Left ventricle myocardium inferior (tissue), 1 donor: ENCODE data around the gene CEBPB. TPM values are rescaled to one million over a fixed set of nuclear protein-coding genes. Genes with fewer than 3 reads are reported as not detected.
"Not testable (repeated sequence)": the region's sequence is repeated elsewhere in the genome, so short reads cannot be mapped to it uniquely, and the experiment has no call there.

Experiments used
- DNase-seq: peaks from one replicate; pipeline ENCODE4 v3.0.0-alpha.2; 2020
- H3K27ac ChIP-seq: fragments of 200-600 bp; replicated peaks from 2 replicates; pipeline ENCODE4 v1.8.0; 2021
- H3K27me3 ChIP-seq: fragments of 200-600 bp; 2 replicates; pipeline ENCODE4 v1.8.0; 2021; ENCODE audit warnings: low read depth
- H3K36me3 ChIP-seq: fragments of 200-600 bp; 2 replicates; pipeline ENCODE4 v1.8.0; 2021
- H3K4me1 ChIP-seq: fragments of 200-600 bp; 2 replicates; pipeline ENCODE4 v1.8.0; 2021
- H3K4me3 ChIP-seq: fragments of 200-600 bp; 2 replicates; pipeline ENCODE4 v1.8.0; 2021; ENCODE audit warnings: mild to moderate bottlenecking, moderate library complexity
- H3K9me3 ChIP-seq: fragments of 200-600 bp; replicated peaks from 2 replicates; pipeline ENCODE4 v1.8.0; 2021
- intact Hi-C: fragments of 100-400 bp; cut with micrococcal nuclease; formaldehyde crosslinking; loops from one replicate; pipeline ENCODE4 v1.11.0; 2022
- total RNA-seq: library from RNA; stranded (reverse); fragmentation: NEBNext Ultra II Directional; extraction: Animal tissue kit (Norgen Biotek cat#: 25700); gene quantifications from one replicate; pipeline ENCODE4 v1.2.1, GENCODE V29; 2021
- TF ChIP-seq, protein P1 (sequence below): fragments of 200-600 bp; IDR thresholded peaks from 2 replicates; pipeline ENCODE4 v1.8.0; 2021; ENCODE audit warnings: antibody characterized with exemption, mild to moderate bottlenecking, borderline replicate concordance
- donor health status: DM: no; HTN: yes; CAD: no; lungs with severe emphysema.

CEBPB gene
- total RNA-seq, 1 donor from 2014 or later = 54.0 TPM

DNA sequence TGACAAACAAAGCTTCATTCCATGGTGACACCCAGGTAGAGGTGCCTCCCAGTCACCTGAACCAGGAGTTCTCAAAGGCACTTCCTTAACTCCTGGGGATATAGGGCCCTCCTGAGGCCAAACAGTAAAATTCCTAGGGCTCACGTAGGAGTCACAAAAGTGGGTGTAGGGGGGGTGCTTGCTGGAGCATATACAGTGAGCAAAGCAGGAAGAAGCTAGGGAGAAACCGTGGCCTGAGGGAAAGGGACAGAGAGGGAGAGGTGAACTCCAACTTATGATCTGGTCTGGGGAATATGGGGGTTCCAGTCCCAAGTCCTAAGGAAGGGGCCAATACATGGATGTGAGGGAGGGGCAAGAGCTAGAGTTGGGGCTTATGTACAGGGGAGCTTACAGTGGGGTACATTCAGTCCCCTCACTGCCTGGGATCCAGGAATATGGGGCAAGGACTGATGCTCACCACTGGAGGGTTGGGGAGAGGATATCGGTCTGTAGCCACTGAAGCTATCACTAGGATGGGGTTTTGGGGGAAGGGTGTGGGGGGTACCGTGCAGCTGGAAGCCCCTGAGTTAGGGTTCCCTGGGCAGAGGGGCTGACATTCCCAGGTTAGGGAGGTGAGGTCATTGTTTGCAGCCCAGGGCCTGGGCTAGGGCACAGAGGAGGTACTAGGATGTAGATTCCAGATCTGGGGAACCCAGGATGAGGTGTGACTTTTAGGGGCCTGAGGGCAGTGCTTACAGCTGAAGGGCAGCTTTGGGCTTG is 38.1 kb upstream of the CEBPB start:
- no peak for DNase-seq
- peaks cover 66% of the 10 kb centered on the region for H3K4me1 ChIP-seq
- intact Hi-C loops = no loop called here

DNA sequence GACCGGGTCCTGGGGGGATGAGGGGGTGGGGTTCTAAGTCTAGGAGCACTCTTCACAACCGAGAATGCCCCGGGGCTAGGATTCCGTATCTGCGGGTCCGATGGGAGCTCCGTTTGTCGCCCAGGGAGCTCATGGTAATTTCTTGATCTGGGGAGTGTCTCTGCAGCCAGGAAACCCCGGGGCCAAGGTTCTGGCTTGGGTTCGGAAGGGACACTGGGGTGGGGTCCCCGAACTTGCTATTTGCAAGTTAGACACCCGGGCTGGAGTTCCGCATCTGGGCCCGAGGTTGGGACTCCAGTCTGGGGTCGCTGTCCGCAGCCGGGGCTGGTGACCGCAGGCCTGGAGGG is 37.5 kb upstream of the CEBPB start:
- TF ChIP-seq, protein P1, sequence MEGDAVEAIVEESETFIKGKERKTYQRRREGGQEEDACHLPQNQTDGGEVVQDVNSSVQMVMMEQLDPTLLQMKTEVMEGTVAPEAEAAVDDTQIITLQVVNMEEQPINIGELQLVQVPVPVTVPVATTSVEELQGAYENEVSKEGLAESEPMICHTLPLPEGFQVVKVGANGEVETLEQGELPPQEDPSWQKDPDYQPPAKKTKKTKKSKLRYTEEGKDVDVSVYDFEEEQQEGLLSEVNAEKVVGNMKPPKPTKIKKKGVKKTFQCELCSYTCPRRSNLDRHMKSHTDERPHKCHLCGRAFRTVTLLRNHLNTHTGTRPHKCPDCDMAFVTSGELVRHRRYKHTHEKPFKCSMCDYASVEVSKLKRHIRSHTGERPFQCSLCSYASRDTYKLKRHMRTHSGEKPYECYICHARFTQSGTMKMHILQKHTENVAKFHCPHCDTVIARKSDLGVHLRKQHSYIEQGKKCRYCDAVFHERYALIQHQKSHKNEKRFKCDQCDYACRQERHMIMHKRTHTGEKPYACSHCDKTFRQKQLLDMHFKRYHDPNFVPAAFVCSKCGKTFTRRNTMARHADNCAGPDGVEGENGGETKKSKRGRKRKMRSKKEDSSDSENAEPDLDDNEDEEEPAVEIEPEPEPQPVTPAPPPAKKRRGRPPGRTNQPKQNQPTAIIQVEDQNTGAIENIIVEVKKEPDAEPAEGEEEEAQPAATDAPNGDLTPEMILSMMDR = no peak
- no peaks in the 10 kb centered on the region for H3K27me3 ChIP-seq
- peak overlapping the region; percentile 99 for H3K4me3 ChIP-seq
- no peaks in the 10 kb centered on the region for H3K9me3 ChIP-seq
- intact Hi-C loops = no loop called here
- H3K36me3 ChIP-seq = peaks cover 5% of the 10 kb centered on the region
- peaks cover 61% of the 10 kb centered on the region for H3K4me1 ChIP-seq
- H3K27ac ChIP-seq = peak overlapping the region; percentile 95
- no peak for DNase-seq

More for the DNA sequence above, 38.1 kb upstream of the CEBPB start:
- Histone ChIP-seq H3K36me3 (peaks cover 5% of the 10 kb centered on the region), H3K4me3 (peak overlapping the region; percentile 99), H3K27me3 (no peaks in the 10 kb centered on the region), H3K9me3 (no peaks in the 10 kb centered on the region), H3K27ac (peak overlapping the region; percentile 95)
- TF ChIP-seq, protein P1 = no peak

DNA sequence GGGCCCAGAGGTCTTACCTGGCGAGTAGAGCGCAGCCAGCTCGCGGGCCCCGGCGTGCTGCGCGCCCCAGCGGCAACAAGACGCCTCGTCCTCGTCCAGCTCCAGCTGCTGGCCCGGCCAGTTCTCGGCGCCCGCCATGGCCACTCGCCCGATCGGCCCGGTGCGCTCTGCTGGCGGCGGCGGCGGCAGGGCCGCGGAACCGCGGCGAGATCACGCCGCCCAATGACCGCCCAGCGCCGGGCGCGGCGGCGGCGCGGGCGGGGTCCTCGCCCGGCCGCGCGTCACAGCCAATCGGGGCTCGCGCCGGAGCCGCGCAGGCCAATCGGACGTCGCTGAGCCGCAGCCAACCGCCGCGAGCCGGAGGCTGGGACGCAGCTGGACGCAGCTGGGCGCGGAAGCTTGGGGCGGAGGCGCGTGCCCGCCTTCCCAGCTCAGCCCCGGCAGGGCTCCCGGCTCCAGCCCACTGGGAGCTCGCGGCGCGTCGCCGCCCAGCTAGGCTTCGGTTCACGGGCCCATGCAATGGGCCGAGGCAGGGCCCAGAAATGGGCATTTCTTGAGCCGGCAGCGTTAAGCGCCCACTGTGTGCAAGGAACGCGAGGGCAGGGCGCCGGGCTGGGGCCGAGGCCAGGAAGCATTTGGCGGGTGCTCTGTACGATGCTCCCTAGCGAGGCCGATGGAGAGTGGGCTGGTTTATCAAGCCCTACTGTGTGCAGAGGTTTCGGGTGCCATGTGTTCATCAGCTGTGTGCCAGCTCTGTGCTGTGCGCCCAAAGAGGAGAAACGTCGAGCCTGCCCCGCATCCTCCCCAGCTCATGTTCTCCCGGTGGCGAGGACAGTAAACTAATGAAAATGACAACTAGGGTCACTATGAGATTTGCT is 36.9 kb upstream of the CEBPB start, which contains the start of gene PEDS1:
Gene PEDS1 (minus strand): TSS at position 224 of the 878 bp plus-strand sequence. CDS start 86 bp downstream, at position 138.
- peak within 1 kb of the TSS; percentile 95 for H3K27ac ChIP-seq
- peaks cover 5% of the 10 kb centered on the region for H3K36me3 ChIP-seq
- H3K4me1 ChIP-seq = peaks cover 54% of the 10 kb centered on the region
- H3K27me3 ChIP-seq = no peaks in the 10 kb centered on the region
- H3K4me3 ChIP-seq = peak within 1 kb of the TSS; percentile 99
- H3K9me3 ChIP-seq = no peaks in the 10 kb centered on the region
- DNase-seq = peak; percentile 94
- intact Hi-C loops = no loop called here
- TF ChIP-seq, protein P1 = no peak

DNA sequence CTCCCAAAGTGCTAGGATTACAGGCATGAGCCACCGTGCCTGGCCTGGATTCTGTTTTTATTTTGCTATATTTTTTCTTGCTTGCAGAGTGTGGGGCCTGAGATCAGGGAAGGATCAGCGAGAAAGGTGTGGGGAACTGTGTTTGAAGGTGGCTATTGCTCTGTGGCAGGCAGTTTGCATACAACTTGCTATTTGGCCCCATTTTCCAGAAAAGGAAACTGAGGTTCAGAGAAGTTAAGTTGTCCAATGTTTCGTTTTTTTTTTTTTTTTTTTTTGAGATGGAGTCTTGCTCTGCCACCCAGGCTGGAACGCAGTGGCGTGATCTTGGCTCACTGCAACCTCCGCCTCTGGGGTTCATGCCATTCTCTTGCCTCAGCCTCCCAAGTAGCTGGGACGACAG is 29.1 kb upstream of the CEBPB start:
- H3K27ac ChIP-seq, H3K4me3 ChIP-seq, H3K36me3 ChIP-seq, H3K9me3 ChIP-seq, intact Hi-C loops, DNase-seq, H3K27me3 ChIP-seq: not testable (repeated sequence)
- peaks cover 24% of the 10 kb centered on the region for H3K4me1 ChIP-seq

DNA sequence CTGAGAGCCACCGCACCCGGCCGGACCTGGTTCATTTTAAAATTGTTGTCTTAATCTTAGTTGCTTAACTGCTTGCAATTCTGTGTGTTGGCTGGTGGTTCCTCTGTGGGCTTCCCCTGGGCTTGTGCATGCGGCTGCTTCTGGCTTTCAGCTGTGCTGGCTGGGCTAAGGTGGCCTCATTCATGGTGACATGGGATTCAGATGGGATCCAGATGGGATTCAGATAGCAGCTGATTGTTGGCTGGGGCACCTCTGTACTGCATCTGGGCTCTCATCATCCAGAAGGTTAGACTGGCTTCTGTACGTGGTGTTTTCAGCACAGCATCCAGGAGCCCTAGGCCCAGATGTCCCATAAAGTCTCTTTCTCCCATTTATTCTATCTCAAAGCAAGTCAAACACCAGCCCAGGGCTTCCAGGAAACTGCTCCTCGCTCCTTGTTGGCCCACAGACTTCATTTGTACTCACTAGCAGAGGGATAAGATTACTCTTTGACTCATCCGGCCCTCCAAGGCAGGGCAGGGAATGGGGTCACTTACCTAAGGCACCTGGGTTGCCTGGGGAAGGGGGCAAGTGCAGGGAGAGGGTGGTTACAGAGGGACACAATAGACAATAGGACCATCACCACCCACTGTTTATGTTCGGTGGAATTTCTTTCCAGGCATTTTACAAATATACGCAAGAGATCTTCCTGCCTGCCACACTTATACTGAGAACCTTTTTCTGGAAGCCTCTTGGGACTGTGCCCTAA is 26.9 kb upstream of the CEBPB start:
- no peaks in the 10 kb centered on the region for H3K9me3 ChIP-seq
- H3K4me1 ChIP-seq = peaks cover 33% of the 10 kb centered on the region
- DNase-seq = peak; percentile 59
- no peak overlapping the region for H3K4me3 ChIP-seq
- intact Hi-C loops = no loop called here
- peak overlapping the region; percentile 74 for H3K27ac ChIP-seq
- H3K27me3 ChIP-seq = no peaks in the 10 kb centered on the region
- H3K36me3 ChIP-seq = no peaks in the 10 kb centered on the region
- TF ChIP-seq, protein P1 = no peak
